NCI-H526 treated with DMSO at 0.1 percent for 48 hours (cell line): ENCODE data around the gene TRMT61A.

Experiments used
- DNase-seq: peaks from one replicate; lab custom pipeline; 2025; lab: John Stamatoyannopoulos, UW

Gene TRMT61A

DNA sequence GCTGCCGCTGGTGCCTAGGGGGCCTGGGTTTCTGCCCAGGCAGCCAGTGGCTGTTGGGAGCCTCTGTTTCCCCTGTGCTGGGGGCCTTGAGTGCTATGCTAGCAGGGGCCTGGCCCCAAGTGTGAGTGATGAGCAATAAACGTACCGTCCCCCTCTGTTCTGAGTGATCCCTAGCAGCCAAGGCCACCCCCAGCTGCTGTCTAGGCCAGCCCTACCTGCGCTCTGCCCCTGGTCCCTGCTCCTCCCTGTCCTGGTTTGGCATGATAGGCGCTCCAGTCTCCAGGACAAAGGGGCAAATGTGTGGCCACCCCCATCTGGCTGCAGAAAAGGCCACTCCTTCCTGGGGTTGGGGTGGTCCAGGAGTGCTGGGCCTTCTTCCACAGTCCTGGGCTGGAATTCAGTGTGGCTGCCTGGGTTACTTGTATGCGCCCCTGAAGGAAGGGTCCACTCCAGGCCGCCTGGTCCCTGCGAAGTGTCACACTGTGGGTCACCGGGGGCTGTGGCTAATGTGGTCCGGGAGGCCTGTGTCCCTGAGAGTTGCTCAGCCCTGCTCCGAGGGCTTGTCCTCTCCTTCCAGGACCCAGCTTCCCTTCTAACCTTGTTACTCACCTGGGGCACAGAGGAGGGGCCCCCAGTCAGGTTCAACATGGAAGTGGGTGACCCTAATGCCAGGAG, 7.0 kb downstream of the TRMT61A start:
- no peak for DNase-seq

GRCh38 chr14:103536693-103537092, 7.7 kb downstream of the TRMT61A start:
- DNase-seq: no peak

DNA sequence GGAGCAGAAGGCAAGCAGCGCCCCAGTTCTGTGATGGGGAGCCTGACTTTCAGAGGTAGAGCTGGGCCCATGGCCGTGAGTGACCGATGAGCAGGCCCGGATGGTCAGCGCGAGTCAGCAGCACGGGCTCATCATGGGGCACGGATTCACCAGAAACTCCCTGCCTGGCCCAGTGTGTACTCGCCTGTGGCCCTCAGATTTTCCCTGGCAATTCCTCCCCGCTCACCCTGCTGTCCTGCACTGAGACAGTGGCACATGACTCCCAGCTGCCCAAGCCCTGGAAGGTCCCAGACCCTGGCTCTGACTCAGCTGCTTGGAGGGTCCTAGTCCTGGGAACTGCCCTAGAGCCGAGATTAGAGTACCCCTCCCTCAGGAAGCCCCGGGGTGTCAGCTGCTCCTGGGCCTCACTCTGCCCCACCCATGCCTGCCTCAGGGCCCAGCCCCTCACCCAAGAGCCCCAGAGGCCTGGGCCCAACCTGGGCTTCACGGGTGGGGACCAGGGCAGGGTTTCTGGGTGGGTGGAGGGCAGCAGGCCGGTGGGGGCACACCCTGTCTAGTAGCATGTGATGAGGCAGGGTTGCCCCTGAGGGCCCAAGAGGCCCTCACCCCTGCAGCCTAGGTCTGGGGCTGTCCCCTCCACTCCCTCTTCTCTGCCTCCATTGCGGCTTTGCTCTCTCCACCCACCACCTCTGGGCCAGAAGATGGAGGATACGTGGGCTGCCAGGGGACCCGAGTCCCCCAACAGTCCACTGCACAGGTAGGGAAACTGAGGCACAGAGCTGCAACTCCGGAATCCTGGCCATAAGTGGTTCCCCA, 8.4 kb downstream of the TRMT61A start:
- DNase-seq: no peak

GRCh38 chr14:103538291-103539055, 9.5 kb downstream of the TRMT61A start:
- DNase-seq: no peak

DNA sequence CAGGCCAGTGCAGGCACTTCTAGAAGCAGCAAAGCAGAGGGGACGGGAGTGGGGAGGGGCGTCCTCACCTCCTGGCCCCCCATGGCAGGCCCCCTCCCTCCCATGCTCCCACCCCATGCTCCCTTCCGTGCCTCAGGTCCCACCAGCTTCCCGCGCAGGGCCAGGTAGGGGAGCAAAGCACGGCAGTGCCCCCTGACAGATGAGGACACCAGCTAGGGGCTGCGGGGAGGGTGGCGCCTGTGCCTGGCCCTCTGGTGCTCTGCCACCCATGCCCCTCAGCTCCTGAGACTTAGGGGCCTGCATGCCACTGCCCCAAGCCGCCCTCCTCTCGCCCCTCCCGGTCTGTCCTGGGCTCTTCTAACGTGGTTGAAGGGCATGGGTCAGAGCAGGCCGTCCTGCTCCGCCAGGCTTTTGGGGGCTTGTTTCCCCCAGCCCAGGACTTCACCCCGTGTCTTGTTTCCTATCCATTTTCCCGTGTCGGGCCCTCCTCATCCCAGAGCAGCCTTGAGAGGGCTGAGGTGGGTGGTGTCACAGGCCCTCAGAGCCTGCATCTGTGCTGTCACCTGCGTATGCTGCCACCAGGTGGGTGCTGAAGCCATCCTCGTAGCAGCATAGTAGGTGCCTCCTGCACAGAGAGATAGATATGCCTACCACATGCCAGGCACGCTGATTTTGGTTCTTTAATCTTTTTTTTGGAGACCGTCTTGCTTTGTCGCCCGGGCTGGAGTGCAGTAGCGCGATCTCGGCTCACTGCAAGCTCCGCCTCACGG, 10.2 kb downstream of the TRMT61A start:
- DNase-seq: no peak

DNA sequence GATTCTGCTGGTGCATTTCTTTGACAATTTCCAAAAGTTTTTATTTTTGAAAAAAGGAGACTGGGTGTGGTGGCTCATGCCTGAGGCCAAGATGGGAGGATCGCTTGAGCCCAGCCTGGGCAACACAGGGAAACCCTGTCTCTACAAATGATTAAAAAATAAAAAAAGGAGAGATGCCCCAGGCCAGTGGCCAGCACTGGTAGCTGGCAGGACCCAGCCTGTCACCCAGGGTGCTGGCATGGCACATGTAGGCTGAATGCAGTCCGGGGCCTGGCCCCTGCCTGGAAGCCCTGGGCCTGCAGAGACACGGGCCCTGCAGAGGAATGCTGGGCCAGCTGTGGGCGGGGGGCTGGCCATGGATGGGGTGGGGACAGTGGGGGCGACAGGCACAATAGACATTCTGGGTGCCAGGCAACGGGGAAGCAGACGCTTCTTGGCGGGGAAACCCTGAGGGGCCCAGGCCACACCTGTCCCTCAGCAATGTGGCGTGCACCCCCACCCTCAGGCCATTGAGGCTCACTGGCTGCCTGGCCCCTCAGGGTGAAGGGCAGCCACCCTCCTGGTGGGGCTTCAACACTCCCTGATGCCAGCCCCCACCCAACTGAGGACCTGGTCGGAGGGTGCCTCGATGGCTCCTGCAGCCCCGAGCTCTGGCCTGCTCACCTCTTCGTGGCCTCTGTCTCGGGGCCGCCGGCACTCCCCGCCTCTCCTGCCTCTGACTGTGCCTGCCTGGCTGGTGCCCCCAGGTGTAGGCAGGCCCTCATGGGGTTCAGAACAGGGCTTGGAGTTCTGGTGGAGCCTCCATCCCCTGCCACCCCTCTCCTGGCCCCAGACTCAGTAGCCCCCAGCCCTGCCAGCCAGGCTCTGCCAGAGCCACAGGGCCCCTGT, 12.1 kb downstream of the TRMT61A start:
- DNase-seq: no peak

GRCh38 chr14:103541709-103542604, 13.0 kb downstream of the TRMT61A start:
- no peak for DNase-seq

GRCh38 chr14:103542605-103543088, 13.7 kb downstream of the TRMT61A start:
- no peak for DNase-seq

GRCh38 chr14:103543140-103543539, 14.1 kb downstream of the TRMT61A start:
- no peak for DNase-seq

- DNase-seq: no peak
Measured at GRCh38 chr14:103543721-103544387, 14.9 kb downstream of the TRMT61A start.

DNA sequence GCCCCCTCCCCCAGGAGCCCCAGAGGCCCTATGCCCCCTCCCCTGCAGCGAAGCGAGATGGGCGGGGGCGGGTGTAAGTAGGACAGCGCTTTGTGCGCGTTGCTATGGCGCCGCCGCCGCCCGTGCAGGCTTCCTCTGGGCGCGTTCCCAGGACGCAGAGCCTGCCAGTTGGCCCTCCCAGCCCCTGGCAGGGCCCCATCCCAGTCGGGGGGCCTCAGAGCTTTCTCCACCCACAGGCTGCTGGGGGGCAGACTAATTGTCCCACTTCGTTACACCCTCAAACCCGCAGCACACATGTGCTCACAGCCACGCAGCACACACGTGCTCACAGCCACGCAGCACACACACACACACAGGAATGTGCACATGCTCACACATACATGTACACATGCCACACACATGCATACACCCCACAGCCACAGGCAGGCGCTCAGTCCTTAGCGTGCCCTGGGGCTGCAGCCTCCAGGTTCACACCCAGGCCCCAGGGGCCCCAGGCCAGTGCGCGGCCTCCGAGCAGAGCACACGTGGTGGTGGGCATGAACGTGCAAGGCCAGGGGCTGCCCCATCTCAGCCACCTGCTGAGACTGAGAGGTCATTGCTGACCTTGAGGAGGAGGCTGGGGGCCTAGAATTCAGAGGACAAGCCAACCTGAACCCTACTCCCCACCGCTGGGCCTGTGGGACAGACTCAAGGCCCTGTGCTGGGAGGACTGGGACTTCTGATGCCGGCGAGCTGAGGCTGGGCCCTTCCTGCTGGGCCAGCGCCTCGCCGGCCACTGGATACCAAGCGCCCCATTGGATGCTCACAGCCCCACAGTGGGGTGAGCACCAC, 15.6 kb downstream of the TRMT61A start:
- no peak for DNase-seq

DNA sequence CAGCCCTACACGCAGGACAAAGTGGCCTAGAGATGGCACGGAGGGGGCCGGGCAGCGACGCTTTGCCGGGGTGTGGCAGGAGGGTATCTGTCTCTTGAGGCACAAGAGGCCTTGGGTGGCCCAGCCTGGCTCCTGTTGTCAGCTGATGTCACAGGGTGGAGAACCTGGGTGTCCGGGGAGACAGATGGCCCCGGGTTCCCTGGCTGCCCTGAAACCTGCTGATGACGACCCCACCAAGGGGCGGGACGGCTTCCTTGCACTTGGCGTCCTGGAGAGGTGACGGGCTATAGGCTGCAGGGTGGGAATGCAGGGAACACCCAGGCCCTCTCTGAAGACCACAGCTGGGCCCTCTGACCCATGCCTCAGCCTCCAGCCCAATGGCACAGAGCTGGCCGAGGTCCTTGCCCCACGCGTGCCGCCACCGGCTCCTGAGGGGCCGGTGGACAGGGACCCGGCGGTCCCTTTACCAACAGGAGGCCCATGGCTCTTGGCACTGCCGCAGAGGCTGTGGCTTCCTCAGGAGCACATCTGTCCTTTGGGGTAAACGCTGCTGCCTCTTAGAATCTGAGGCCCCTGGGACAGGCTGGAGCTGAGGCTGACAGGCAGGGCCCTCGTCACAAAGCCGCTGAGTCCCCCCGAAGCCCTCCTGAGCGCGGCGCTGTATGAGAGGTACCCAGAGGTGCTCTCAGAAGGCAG, 16.4 kb downstream of the TRMT61A start:
- no peak for DNase-seq

DNA sequence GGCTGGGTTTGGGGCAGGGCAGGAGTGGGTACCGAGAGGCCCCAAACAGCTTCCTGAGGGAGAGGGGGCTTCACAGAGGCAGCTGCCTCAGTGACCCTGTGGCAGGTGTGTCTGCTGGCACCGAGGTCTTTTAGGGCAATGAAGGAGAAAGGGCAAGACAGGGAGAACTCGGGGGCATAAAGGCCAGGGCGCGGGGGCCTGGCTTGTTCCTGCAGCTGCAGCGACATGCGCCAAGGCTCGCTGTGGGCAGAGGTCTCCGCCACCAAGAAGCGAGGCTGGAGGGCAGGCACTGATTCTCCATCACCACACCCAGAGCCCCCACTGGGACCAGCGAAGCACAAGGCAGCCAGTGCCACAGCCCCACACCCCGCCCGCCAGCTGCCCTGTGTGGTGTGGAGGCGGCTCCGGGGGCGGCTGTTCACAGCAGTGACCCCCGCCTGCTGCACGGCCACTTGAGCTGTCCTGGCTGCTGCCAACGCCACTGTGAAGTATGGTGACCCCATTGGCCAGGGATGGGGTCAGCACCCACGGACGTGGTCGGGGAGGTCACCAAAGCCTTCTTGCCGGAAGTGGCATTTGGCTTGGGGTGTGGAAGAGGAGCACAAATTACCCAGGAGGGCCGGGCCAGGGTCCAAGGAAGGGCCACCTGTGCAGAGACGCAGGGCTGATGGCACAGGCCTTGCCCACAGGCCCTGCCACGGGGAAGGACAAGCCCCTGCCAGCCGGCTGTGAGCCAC, 17.1 kb downstream of the TRMT61A start:
- DNase-seq: no peak

DNA sequence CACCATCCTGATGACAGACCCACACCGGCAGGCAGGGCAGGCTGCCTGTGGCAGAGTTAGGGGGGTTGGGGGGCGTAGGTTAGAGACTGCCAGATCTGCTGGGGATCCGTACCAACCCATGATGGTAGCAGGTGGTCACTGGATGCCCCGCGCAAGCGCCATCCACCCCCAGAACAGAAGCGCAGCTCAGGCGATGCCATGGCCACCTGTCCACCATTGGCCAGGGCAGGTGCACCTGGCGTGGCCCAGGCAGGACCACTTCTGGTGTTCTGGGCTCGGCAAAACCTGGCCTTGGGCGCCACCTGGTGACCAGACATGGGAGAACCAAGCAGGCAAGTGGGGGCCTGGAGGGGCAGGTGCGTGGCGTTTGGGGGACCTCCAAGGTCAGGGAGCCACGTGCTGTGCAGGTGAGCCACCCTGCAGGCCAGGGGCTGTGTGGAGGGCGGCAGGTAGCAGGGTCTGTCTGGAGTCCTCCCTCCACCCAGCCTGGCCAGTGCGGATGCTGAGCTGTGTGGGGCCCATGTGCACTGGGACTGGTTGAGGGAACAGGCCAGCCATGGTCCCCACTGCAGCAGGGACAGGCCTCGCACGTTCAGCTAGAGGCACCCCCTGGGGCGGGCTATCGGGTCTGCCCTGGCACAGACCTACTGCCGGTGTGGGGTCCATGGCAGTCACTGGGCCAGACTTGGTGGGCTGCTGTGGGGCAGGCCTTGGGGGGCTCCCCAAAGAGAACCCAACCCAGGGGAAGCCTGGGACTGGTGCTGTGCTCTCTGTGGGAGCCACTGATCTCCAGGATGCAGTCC, 17.9 kb downstream of the TRMT61A start:
- peak; percentile 18 for DNase-seq

DNA sequence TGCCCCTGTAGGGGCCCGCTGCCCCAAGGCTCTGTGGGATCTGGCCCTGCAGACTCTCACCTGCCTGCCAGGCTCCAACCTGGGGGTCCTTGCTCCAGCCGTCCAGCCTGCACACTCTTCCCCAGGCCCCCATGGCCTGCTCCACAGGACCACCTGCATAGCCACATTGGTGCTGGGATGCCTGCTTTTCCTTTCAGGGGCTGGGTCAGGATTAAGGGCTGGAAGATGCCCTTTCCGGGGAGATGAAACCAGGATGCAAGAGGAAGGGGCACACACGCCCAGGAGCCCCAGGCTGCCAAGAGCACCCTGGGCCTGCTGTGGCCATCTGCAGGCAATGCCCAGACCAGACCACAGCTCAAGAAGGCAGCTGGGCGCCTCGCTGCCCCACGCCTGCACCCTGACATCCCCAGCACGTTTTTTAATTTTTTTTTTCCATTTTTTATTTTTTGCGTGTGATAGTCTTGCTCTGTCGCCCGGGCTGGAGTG, 18.5 kb downstream of the TRMT61A start:
- no peak for DNase-seq

DNA sequence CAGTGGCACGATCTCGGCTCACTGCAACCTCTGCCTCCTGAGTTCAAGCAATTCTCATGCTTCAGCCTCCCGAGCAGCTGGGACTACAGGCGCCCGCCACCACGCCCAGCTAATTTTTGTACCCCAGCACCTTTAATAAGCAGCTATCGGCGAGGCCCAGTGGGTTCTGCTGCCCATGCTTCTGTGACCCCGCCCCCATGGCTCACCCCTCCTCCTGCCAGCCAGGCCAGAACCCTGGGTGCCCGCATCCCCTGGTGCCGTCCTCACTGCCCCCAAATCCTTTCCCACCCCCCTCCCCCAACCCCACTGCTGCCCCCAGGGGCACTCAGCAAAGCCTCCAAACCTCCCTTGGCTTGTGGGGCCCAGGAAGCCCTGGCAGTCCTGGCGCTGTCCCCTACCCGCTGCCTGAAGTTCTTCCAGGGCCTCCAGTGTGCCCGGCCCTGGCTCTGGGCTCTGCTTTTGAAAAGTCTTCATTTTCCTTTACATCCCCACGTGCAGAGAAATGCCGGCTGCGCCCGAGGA, 19.0 kb downstream of the TRMT61A start:
- no peak for DNase-seq
